ENCODE measurements around the gene GRIP1.

The GRIP1 gene

GRCh38 chr12:66529934-66530333, 148.9 kb downstream of the GRIP1 start:
- ChIA-PET CTCF (no interaction called here), POLR2A (no interaction called here)

GRCh38 chr12:66516561-66516960, 162.3 kb downstream of the GRIP1 start:
- ChIA-PET POLR2A (no interaction called here), CTCF (no interaction called here)
- H3K4me3 ChIP-seq (ENCODE audit: low read depth, low read length): no peak overlapping the region
- no peak for DNase-seq (ENCODE audit: low read depth, low spot score)
- TF ChIP-seq CTCF (IDR thresholded peaks at IDR 0.05; ENCODE audit: insufficient read depth, low read length, missing control alignments): no peak

More at GRCh38 chr12:66529934-66530333, 148.9 kb downstream of the GRIP1 start:
- no peak overlapping the region for H3K4me3 ChIP-seq (ENCODE audit: low read depth, low read length)
- no peak for DNase-seq (ENCODE audit: low read depth, low spot score)
- TF ChIP-seq CTCF (IDR thresholded peaks at IDR 0.05; ENCODE audit: insufficient read depth, low read length, missing control alignments): no peak

- no peak overlapping the region for H3K4me3 ChIP-seq (ENCODE audit: low read depth, low read length)
- TF ChIP-seq CTCF (IDR thresholded peaks at IDR 0.05; ENCODE audit: insufficient read depth, low read length, missing control alignments): no peak
- ChIA-PET CTCF (no interaction called here), POLR2A (no interaction called here)
- no peak for DNase-seq (ENCODE audit: low read depth, low spot score)
Observed at GRCh38 chr12:66516133-66516532, 162.7 kb downstream of the GRIP1 start.

- no peak for TF ChIP-seq CTCF (IDR thresholded peaks at IDR 0.05; ENCODE audit: insufficient read depth, low read length, missing control alignments)
Observed at GRCh38 chr12:66514581-66514980, 164.3 kb downstream of the GRIP1 start.

GRCh38 chr12:66508025-66508424, 170.9 kb downstream of the GRIP1 start:
- CTCF ChIA-PET: no interaction called here

More at GRCh38 chr12:66514581-66514980, 164.3 kb downstream of the GRIP1 start:
- DNase-seq (ENCODE audit: low read depth, low spot score): no peak
- H3K4me3 ChIP-seq (ENCODE audit: low read depth, low read length): no peak overlapping the region
- POLR2A ChIA-PET: no interaction called here
- CTCF ChIA-PET: no interaction called here

GRCh38 chr12:66503746-66504145, 175.1 kb downstream of the GRIP1 start:
- DNase-seq (ENCODE audit: low read depth, low spot score): no peak
- no peak for TF ChIP-seq CTCF (IDR thresholded peaks at IDR 0.05; ENCODE audit: insufficient read depth, low read length, missing control alignments)
- H3K4me3 ChIP-seq (ENCODE audit: low read depth, low read length): no peak overlapping the region
- POLR2A ChIA-PET: no interaction called here
- CTCF ChIA-PET: no interaction called here

More at GRCh38 chr12:66508025-66508424, 170.9 kb downstream of the GRIP1 start:
- DNase-seq (ENCODE audit: low read depth, low spot score): no peak
- POLR2A ChIA-PET: no interaction called here
- TF ChIP-seq CTCF (IDR thresholded peaks at IDR 0.05; ENCODE audit: insufficient read depth, low read length, missing control alignments): no peak
- H3K4me3 ChIP-seq (ENCODE audit: low read depth, low read length): no peak overlapping the region
